HEK293 (cell line): ENCODE measurements around the gene DCP1B.

Experiments used
- SALL2 ChIP-seq: fragments of 450-650 bp; formaldehyde crosslinking; IDR thresholded peaks from 2 replicates; pipeline ENCODE4 v1.5.0; 2017; ENCODE audit warnings: missing biosample characterization, mild to moderate bottlenecking, missing genetic modification characterization, borderline replicate concordance
- ZFP69B ChIP-seq: fragments of 450-650 bp; formaldehyde crosslinking; IDR thresholded peaks from 2 replicates; pipeline ENCODE4 v1.5.1; 2016; ENCODE audit warnings: missing biosample characterization, missing genetic modification characterization
- ZNF19 ChIP-seq: fragments of 450-650 bp; formaldehyde crosslinking; IDR thresholded peaks from 2 replicates; pipeline ENCODE4; 2016; ENCODE audit warnings: missing biosample characterization, missing genetic modification characterization, low read depth
- ZNF785 ChIP-seq: fragments of 450-650 bp; formaldehyde crosslinking; IDR thresholded peaks from 2 replicates; pipeline ENCODE4 v1.5.1; 2016; ENCODE audit warnings: missing biosample characterization, missing genetic modification characterization
- TF ChIP-seq, protein P1 (sequence below): fragments of 450-650 bp; formaldehyde crosslinking; IDR thresholded peaks from 2 replicates; pipeline ENCODE4 v1.5.1; 2016; ENCODE audit warnings: missing biosample characterization, missing genetic modification characterization
- TF ChIP-seq, protein P2 (sequence below): fragments of 450-650 bp; IDR thresholded peaks from 2 replicates; pipeline ENCODE4 v1.5.1; 2018; ENCODE audit warnings: missing biosample characterization, missing genetic modification characterization
- TF ChIP-seq, protein P3 (sequence below): fragments of 450-650 bp; formaldehyde crosslinking; IDR thresholded peaks from 2 replicates; pipeline ENCODE4 v1.5.1; 2016; ENCODE audit warnings: missing biosample characterization, missing genetic modification characterization

DNA sequence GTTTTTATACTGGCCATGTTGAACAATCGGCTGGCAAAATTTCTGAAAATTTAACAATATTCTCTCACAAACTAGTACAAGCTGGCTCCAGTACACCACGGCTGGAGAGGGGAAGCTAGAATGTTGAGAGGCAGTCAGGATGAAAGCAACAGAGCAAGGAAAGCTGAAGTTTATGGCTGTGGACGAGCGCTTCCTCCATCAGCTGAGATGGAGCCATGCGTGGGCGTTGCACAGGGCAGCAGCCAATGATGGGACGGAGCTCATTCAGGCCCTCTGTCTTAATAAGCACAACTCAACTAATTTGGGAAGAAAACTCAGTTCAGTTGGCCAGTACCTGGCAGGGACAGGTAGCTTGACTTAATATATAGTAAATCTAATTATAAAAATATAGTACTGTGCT lies 14.1 kb upstream of the DCP1B start:
- TF ChIP-seq ZNF19 (tag by site-specific recombination) = no peak
- TF ChIP-seq, protein P1, sequence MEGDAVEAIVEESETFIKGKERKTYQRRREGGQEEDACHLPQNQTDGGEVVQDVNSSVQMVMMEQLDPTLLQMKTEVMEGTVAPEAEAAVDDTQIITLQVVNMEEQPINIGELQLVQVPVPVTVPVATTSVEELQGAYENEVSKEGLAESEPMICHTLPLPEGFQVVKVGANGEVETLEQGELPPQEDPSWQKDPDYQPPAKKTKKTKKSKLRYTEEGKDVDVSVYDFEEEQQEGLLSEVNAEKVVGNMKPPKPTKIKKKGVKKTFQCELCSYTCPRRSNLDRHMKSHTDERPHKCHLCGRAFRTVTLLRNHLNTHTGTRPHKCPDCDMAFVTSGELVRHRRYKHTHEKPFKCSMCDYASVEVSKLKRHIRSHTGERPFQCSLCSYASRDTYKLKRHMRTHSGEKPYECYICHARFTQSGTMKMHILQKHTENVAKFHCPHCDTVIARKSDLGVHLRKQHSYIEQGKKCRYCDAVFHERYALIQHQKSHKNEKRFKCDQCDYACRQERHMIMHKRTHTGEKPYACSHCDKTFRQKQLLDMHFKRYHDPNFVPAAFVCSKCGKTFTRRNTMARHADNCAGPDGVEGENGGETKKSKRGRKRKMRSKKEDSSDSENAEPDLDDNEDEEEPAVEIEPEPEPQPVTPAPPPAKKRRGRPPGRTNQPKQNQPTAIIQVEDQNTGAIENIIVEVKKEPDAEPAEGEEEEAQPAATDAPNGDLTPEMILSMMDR (tag by site-specific recombination) = no peak
- no peak for TF ChIP-seq ZNF785
- no peak for TF ChIP-seq SALL2
- no peak for TF ChIP-seq ZFP69B
- TF ChIP-seq, protein P2, sequence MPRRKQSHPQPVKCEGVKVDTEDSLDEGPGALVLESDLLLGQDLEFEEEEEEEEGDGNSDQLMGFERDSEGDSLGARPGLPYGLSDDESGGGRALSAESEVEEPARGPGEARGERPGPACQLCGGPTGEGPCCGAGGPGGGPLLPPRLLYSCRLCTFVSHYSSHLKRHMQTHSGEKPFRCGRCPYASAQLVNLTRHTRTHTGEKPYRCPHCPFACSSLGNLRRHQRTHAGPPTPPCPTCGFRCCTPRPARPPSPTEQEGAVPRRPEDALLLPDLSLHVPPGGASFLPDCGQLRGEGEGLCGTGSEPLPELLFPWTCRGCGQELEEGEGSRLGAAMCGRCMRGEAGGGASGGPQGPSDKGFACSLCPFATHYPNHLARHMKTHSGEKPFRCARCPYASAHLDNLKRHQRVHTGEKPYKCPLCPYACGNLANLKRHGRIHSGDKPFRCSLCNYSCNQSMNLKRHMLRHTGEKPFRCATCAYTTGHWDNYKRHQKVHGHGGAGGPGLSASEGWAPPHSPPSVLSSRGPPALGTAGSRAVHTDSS (tag by site-specific recombination) = no peak
- TF ChIP-seq, protein P3, sequence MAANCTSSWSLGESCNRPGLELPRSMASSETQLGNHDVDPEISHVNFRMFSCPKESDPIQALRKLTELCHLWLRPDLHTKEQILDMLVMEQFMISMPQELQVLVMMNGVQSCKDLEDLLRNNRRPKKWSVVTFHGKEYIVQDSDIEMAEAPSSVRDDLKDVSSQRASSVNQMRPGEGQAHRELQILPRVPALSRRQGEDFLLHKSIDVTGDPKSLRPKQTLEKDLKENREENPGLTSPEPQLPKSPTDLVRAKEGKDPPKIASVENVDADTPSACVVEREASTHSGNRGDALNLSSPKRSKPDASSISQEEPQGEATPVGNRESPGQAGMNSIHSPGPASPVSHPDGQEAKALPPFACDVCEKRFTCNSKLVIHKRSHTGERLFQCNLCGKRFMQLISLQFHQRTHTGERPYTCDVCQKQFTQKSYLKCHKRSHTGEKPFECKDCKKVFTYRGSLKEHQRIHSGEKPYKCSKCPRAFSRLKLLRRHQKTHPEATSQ (tag by site-specific recombination) = no peak
